ENCODE measurements around the gene EIF1AD.

GRCh38 chr11:66015454-66015881 is 13.5 kb upstream of the EIF1AD start:
- no peak for TF ChIP-seq SP1 (IDR thresholded peaks at IDR 0.05; ENCODE audit: low read depth, low read length)
- TF ChIP-seq EZH2 (IDR thresholded peaks at IDR 0.05; ENCODE audit: low read depth, low read length, severe bottlenecking) = no peak
- no peak for TF ChIP-seq EGR1 (IDR thresholded peaks at IDR 0.05; ENCODE audit: borderline replicate concordance, low read depth, low read length)
- no peak for TF ChIP-seq BRCA1 (IDR thresholded peaks at IDR 0.05; ENCODE audit: low read depth, low read length)
- TF ChIP-seq, protein P1, sequence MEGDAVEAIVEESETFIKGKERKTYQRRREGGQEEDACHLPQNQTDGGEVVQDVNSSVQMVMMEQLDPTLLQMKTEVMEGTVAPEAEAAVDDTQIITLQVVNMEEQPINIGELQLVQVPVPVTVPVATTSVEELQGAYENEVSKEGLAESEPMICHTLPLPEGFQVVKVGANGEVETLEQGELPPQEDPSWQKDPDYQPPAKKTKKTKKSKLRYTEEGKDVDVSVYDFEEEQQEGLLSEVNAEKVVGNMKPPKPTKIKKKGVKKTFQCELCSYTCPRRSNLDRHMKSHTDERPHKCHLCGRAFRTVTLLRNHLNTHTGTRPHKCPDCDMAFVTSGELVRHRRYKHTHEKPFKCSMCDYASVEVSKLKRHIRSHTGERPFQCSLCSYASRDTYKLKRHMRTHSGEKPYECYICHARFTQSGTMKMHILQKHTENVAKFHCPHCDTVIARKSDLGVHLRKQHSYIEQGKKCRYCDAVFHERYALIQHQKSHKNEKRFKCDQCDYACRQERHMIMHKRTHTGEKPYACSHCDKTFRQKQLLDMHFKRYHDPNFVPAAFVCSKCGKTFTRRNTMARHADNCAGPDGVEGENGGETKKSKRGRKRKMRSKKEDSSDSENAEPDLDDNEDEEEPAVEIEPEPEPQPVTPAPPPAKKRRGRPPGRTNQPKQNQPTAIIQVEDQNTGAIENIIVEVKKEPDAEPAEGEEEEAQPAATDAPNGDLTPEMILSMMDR (IDR thresholded peaks at IDR 0.05; ENCODE audit: control extremely low read depth in 1 of 3, insufficient read depth in 1 of 3, low read depth in 1 of 3, low read length in 3 of 3) = no peak
- no peak for TF ChIP-seq FOSL1 (IDR thresholded peaks at IDR 0.05; ENCODE audit: insufficient read depth, low read depth, low read length)
- TF ChIP-seq POLR2A (IDR thresholded peaks at IDR 0.05; ENCODE audit: control extremely low read depth in 1 of 2, low read depth in 2 of 2, low read length in 2 of 2) = no peak
- no peak for TF ChIP-seq ZNF274 (IDR thresholded peaks at IDR 0.05; ENCODE audit: borderline replicate concordance, extremely low read depth, low read length)
- no peak for TF ChIP-seq YY1 (IDR thresholded peaks at IDR 0.05; ENCODE audit: low read depth, low read length)
- no peak for TF ChIP-seq CHD1 (IDR thresholded peaks at IDR 0.05; ENCODE audit: low read depth, low read length)

All from H1 (cell line).